ENCODE data around the gene CLCN2. TPM values are rescaled to one million over a fixed set of nuclear protein-coding genes. Genes with fewer than 3 reads are reported as not detected.

CLCN2 gene
- total and polyA plus RNA-seq, 2 experiments from 2014 or later, result 11.9 to 12.3 TPM

GRCh38 chr3:184371570-184372018 lies 10.2 kb upstream of the CLCN2 start:
- Histone ChIP-seq H3K4me2 (no peak overlapping the region), H3K4me1 (ENCODE audit: insufficient read depth) (peaks cover 5% of the 10 kb centered on the region), H4K20me1 (ENCODE audit: insufficient read depth, poor library complexity, severe bottlenecking) (no peaks in the 10 kb centered on the region), H3K79me2 (no peaks in the 10 kb centered on the region), H3K36me3 (replicated peaks; ENCODE audit: insufficient read depth, low read depth) (peaks cover 4% of the 10 kb centered on the region), H3K9me3 (ENCODE audit: low read depth) (no peaks in the 10 kb centered on the region), H3K27me3 (no peaks in the 10 kb centered on the region), H2AFZ (no peak overlapping the region), H3K4me3 (no peak overlapping the region), H3K9me2 (replicated peaks; ENCODE audit: insufficient read depth) (no peaks in the 10 kb centered on the region), H3K27ac (no peak overlapping the region)
- peak; percentile 94 for TF ChIP-seq CTCF (IDR thresholded peaks at IDR 0.05; ENCODE audit: poor library complexity)
- TF ChIP-seq EZH2 (IDR thresholded peaks at IDR 0.05; ENCODE audit: borderline replicate concordance), result no peak
- WGBS (ENCODE audit: low lambda C conversion rate, missing lambda C conversion rate), result 41% methylated on average over 5 of the region's 5 CpGs
- peak; percentile 91 for DNase-seq (ENCODE audit: low spot score)

DNA sequence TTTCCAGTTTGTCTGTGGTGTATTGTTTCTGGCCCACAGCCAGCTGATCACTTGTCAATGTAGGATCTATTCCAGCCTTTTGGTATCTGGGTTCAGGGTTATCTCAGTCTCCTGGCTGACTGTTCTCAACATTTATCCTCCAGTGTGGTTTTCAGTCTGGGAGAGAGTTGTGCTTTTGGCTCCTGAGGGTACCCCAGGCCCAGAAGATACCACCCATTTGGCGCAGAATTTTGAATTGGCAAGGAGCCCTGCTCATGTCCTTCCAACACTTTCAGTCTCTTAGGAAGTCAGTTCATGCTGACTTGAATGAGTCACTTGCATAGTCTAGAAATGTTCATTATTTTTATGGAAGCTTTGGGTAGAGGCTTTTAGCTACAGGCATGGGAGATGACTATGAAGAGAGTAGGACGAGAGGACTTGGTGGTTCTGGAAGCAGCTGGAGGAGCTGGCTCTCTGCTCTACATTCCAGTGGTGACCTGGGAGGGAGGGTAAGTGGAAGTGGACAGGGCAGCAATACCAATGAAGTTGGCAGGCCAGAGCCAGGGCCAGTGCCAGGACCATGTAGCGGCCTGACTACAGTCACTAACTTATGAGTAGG lies 7.3 kb upstream of the CLCN2 start:
- H3K9me3 ChIP-seq (ENCODE audit: low read depth), result no peaks in the 10 kb centered on the region
- H3K79me2 ChIP-seq, result peaks cover 18% of the 10 kb centered on the region
- no peak overlapping the region for H3K4me3 ChIP-seq
- no peak overlapping the region for H3K4me2 ChIP-seq
- no peaks in the 10 kb centered on the region for H4K20me1 ChIP-seq (ENCODE audit: insufficient read depth, poor library complexity, severe bottlenecking)
- peaks cover 4% of the 10 kb centered on the region for H3K36me3 ChIP-seq (replicated peaks; ENCODE audit: insufficient read depth, low read depth)
- no peak for DNase-seq (ENCODE audit: low spot score)
- no peaks in the 10 kb centered on the region for H3K9me2 ChIP-seq (replicated peaks; ENCODE audit: insufficient read depth)
- no peak overlapping the region for H3K27ac ChIP-seq
- no peak overlapping the region for H2AFZ ChIP-seq
- no peak for TF ChIP-seq CTCF (IDR thresholded peaks at IDR 0.05; ENCODE audit: poor library complexity)
- no peak for TF ChIP-seq EZH2phosphoT487 (IDR thresholded peaks at IDR 0.05; ENCODE audit: low read depth, severe bottlenecking, unreplicated experiment)
- TF ChIP-seq EZH2 (IDR thresholded peaks at IDR 0.05; ENCODE audit: borderline replicate concordance), result no peak
- WGBS (ENCODE audit: low lambda C conversion rate, missing lambda C conversion rate), result 97% methylated on average over 3 of the region's 3 CpGs
- H3K4me1 ChIP-seq (ENCODE audit: insufficient read depth), result peaks cover 19% of the 10 kb centered on the region
- H3K27me3 ChIP-seq, result no peaks in the 10 kb centered on the region

GRCh38 chr3:184368116-184368515 lies 6.7 kb upstream of the CLCN2 start:
- Histone ChIP-seq H3K9me2 (replicated peaks; ENCODE audit: insufficient read depth) (no peaks in the 10 kb centered on the region), H3K27me3 (no peaks in the 10 kb centered on the region), H4K20me1 (ENCODE audit: insufficient read depth, poor library complexity, severe bottlenecking) (no peaks in the 10 kb centered on the region), H3K4me2 (no peak overlapping the region), H3K79me2 (peaks cover 20% of the 10 kb centered on the region), H3K4me3 (no peak overlapping the region), H3K36me3 (replicated peaks; ENCODE audit: insufficient read depth, low read depth) (peaks cover 4% of the 10 kb centered on the region), H3K4me1 (ENCODE audit: insufficient read depth) (peaks cover 19% of the 10 kb centered on the region), H3K27ac (peak overlapping the region; percentile 6), H2AFZ (no peak overlapping the region), H3K9me3 (ENCODE audit: low read depth) (no peaks in the 10 kb centered on the region)
- WGBS (ENCODE audit: low lambda C conversion rate, missing lambda C conversion rate), result 94% methylated on average over 9 of the region's 9 CpGs
- TF ChIP-seq EZH2phosphoT487 (IDR thresholded peaks at IDR 0.05; ENCODE audit: low read depth, severe bottlenecking, unreplicated experiment) (no peak), EZH2 (IDR thresholded peaks at IDR 0.05; ENCODE audit: borderline replicate concordance) (no peak), CTCF (IDR thresholded peaks at IDR 0.05; ENCODE audit: poor library complexity) (no peak)
- DNase-seq (ENCODE audit: low spot score), result no peak
